IPS DF 4.7 (cell line): Measurements from ENCODE around the gene GAS6.

ENCODE experiments used
- DNase-seq: peaks from one replicate; pipeline ENCODE4 v3.0.0-alpha.2; 2013; ENCODE audit warnings: low spot score; ENCODE audit errors: extremely low read depth

Gene GAS6

DNA sequence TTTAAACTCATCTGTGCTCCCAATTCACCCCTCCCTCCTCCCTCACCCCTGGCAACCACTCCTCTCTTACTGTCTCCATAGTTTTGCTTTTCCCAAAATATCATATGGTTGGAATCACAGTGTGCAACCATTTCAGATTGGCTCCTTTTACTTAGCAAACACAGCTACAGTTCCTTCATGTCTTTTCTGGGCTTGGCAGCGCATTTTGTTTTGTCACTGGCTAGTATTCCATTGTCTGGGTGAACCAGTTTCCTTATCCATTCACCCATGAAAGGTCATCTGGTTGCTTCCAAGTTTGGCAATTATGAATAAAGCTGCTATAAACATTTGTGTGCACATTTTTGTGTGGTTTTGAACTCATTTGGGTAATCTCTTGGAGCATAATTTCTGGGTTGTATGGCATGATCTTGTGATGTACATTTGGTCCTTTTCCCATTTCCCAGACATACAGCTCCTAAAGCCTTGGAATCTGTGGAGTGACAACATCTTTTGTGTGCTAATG, 23.9 kb upstream of the GAS6 start:
- no peak for DNase-seq

DNA sequence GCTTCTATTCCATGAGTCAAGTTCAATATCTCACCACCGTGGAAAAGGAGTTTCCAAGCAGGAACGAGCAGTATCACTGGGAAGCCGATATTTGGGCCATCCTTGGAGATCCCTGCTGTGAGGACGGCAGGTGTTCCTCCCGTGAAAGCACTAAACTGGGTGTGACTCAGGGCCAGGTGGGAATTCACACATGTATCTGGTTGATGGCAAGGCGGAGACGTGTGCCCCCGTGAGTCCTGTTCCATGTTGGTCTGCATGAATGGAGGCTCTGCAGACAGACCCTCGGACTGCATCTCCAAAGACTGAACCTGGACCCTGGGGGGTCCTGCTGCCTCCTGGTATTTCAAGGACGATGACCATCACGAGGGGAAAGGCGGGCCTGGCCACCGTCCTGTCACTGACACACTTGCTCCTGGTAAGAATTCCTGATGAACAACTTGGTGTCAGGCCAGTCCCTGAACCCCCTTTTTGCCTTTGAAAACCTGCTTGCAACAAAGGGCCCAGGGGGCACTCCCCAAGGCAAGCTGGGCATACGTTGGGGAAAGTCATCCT, 22.8 kb upstream of the GAS6 start:
- no peak for DNase-seq

DNA sequence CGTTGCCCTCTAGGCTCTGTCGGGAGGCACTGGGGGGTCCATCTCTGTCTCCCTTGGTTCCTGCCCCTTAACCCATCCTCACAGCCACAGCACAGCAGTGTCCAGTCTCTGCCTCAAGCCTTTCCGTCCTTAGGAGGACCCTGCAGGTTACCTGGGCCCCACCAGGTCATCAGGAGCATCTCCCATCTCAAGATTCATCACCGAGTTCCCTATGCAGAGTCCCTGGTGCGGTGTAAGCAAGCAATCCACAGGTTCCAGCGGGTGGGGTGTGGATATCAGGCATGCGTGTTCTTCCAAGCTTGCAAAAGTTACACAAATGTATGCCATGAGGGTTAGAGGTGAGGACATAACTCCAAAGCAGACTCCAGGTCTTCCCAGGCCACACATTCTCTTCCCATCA, 20.9 kb upstream of the GAS6 start:
- no peak for DNase-seq

DNA sequence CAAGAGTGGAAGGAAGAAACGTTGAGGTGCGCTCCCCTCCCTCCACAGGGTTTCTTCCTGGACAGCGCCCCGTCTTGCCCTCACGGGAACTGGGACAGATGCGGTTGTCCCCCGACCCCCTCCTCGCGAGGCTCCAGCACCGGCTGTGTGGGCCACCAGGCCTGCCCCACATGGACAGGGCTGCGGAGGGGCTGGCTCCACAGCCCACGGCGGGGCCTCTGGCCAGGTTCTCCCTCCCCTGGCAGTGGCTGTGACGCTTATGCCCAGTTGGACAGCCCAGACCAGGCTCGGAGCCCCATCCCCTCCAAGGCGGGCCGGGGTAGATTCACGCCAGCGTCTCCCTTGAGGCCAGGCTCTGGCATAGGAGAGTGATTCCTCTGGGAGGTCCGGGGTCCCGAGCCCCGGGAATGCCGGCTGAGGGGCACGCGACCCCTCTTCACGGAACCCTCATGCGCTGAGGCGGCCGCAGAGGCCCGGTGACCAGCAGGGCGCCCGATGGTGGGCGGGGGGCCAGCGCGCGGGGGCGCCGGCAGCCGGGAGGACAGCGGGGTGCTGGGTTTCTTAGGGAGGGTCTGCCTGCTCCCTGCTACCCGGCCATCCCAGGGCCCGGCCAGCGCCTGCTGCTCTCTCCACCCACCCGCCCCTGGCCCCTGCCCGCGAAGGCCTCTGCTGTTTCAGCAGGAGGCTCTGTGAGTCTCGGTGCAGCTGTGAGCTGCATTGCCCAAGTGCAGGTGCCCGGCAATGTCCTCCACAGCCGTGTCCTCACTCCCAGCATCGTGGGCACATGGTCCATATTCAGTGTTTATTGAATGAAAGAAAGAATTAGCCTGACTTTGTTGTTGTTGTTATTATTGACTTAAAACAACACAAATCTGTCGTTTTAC, 20.3 kb upstream of the GAS6 start:
- no peak for DNase-seq

DNA sequence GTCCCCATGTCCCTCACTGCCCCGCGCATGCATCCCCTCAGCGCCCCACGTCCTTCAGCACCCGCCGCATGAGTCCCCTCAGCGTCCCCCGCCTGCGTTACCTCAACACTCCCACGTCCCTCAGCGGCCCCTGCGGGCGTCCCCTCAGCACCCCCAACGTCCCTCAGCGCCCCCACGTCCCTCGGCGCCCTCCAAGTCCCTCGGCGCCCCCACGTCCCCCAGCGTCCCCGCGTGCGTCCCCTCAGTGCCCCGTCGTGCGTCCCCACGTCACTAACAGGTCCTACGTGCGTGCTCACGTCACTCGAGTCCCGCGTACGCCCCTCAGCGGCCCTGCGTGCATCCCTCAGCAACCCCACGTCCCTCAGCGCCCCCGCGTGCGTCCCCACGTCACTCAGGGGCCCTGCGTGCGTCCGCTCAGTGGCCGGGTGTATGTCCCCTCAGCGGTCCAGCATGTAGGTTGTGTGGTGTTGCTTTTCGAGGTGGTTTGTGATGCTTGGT, 19.5 kb upstream of the GAS6 start:
- no peak for DNase-seq

DNA sequence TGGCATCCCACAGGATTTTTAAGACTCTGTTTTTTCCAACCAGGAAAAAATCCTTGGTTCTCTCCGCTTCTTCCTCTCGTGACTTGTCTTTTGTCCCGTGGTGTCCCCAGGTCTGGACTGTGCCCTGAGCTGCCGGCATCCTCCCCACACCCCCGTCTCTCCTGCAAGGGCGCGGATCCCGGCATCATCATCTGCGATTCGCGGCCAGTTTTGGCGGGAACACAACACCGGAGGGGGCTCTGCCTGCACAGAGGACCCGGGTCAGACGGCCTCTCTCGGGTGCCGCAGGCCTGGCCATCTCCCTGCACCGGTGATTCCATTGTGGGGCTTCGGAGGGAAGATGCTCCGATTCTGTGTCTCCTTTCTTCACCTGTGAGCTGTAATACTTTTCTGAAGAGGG, 18.8 kb upstream of the GAS6 start:
- DNase-seq, result no peak

DNA sequence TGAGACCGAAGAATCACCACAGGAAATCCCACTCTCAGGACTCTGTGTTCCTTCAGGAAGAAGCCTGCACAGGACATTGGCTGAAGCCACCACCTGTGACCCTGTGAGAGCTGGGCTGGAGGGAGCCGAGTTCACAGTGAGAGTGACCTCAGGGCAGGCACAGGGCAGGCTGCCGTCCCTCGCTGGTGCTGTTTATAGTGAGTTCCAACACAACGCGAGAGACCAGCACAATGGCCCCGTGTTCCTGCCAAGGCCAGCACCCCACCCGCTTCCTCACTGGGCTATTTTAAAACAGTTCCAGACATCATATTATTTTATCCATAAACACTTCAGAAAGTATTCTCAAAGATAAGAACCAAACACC, 18.4 kb upstream of the GAS6 start:
- no peak for DNase-seq

DNA sequence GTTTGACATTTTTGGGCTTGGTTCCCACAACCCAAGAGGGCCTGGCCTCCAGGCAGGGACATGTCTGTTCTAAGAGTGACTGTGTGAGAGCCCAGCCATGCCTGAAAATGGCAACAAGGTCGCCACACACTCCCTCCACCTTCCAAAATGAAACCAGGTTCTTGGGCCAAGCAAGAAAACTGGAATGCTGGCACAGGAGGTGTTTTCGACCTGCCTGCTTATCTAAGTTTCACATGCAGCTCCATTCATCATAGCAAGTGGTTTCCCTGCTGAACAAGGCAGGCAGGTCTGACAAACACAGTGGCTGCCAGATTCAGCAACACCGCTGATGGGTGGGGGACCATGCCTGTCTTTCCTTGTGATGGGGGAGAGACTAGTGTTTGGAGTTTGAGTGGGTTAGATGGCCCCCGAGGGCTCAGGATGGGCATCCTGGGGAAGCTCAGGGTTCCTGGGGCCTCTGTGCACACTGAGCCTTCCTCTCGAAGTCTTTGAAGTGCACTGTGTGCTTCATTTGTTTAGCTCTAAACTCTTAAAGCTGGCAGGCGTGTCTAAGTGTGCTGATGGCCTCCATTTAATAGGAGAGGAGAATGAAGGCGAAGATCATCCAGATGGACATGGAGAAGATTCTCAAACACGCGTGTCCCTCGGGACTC, 17.9 kb upstream of the GAS6 start:
- no peak for DNase-seq

DNA sequence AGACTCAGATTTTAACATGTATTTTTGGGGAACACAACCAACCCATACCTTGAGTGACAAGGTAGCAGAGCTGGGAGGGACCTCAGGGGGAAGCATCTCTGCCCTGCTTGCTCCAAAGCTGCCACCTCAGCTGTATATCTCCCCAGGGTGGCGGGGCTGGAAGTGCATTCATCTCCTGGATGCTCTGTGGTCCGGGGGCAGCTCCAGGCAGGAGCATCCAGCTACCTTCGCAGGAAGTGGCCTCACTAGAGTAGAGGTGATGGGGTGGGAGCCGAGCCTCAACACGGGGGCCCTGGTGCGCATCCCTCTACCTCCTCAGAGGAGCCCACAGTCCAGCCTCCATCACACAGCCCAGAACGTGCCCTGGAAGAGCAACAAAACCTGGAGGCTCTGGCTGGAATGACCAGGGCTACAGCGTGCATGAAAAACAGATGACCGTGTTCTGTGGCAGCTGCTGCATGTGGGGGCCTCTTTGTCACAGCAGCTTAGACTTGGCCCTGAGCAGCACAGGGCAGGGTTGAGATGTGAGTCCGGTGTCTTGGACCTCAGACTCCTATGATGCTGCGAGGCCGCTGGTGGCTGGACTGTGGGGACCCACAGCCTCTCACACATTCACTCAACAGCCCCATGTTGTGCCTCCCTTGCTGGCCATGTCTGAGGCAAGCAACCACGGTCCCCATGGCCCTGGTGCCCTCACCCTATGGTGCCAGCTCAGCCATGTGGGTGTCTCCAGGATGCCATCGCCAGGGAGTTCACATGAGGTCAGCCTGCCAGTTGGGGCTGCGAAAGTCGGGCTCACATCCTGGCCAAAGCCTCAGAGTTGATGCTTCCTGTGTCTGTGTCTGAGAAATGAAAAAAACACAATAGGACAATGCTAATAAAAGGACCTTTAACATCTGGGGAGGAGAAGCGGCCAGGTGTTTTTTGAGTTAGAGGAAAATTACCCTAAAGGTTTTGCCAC, 17.1 kb upstream of the GAS6 start:
- DNase-seq, result no peak

DNA sequence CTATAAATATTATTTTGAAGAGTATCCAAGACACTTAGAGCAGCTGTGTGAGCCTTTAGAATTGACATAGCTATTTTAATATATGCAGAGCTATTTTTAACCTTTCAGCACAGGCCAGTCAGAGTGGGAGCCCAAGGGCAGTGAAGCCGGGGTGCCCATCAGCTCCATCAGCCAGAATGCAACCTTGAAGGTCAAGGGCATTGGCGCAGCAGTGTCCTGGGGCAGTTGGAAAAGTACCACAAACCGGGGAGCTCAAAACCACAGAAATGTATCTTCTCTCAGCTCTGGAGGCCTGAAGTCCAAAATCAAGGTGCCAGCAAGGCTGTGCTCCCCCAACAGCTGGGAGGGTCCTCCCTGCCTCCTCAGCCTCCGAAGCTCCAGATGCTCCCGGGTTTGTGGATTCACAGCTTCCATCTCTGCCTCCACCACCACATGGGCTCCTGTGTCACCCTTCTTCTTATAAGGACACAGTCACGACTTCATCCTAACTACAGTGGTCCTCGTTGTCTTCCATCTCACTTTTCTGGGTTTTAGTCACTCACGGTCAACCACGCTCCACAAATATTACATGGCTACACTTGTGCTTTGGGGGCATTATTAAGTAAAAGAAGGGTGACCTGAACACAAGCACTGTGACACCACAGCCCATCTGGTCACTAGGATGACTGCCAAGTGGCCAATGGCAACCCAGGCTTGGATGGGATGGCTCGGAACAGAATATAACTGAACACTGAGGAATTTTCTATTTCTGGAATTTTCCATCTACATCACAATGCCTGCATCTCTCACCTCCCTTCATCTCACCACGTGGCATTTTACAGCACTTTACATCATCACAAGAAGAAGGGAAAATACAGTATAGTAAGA, 15.9 kb upstream of the GAS6 start:
- no peak for DNase-seq

DNA sequence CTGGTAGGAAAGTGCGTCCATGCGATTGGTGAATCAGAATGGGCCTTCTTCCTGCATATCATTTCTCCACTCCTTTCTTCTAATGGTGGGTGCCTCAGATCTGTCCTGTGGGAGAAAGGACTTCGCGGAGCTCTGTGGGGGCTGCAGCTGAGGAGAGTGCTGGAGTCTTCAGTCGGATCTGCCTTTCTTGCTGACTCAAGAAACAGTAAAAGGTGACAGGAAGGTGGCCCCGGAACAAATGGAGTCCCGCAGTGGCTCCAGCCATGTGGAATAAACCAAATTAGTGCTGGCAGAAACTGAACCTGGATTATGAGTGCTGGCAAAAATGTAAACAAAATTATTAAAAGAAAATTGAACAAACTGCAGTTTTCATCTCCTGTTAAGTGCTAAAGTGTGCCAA, 15.1 kb upstream of the GAS6 start:
- no peak for DNase-seq

DNA sequence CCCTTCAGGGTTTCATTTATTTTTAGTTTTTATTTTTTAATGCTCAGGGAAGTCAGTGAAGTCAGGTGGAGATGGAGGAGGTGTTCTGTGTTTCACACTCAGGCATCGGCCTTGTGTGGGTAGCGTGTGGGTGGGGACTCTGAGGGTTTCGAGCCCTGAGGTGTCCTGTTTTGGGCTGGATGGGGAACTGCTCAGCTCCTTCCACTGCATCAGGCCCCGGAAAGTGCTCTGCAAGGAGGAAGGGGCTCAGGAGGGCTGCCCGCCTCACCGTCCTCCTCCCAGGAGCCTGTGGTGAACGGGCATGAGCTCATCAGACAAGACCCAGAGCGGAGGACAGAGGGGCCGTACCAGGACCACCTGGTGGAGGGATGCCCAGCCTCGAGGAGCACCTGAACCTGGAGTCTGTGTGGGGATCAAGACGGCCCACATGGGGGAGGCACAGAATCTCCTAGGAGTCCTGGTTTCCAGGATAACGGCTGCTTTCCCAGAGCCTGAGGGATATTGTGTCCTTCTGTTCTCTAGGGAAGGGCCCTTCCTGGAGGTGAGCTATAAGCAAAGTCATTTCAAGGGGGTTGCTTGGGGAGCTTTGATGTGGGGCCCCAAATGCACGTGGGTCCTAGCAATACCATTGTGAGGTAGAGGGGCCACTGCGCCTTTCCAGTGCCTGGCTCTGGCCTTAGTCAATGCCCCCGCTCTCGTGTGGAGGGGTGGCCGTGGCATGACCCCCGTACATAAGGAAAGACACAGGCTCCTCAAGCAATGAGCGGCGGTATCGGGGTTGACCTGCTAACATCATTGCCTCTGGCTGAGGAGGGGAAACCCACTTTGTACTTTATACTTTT, 13.5 kb upstream of the GAS6 start:
- DNase-seq, result no peak

DNA sequence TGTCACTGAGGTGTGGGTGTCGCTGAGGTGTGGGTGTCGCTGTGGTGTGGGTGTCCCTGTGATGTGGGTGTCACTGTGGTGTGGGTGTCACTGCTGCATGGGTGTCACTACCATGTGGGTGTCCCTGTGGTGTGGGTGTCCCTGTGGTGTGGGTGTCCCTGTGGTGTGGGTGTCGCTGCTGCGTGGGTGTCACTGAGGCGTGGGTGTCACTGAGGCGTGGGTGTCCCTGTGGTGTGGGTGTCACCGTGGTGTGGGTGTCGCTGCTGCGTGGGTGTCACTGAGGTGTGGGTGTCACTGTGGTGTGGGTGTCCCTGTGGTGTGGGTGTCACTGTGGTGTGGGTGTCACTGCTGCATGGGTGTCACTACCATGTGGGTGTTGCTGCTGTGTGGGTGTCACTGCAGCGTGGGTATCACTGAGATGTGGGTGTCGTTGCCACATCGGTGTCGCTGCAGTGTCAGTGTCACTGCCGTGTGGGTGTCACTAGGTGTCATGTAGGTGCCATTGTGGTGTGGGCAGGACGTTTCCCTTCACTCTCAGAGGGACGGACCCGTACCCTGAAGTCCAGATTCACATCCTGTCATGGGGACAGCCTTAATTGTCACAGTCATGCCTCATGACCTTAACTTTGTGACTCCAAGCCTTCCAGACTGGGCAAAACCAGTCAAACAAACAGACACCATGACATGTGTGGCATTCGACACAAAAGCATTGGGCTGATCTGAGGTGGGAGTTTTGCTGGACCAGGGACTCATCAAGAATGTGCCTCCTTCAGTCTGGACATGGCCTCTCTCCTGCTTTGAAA, 12.7 kb upstream of the GAS6 start:
- DNase-seq, result no peak

DNA sequence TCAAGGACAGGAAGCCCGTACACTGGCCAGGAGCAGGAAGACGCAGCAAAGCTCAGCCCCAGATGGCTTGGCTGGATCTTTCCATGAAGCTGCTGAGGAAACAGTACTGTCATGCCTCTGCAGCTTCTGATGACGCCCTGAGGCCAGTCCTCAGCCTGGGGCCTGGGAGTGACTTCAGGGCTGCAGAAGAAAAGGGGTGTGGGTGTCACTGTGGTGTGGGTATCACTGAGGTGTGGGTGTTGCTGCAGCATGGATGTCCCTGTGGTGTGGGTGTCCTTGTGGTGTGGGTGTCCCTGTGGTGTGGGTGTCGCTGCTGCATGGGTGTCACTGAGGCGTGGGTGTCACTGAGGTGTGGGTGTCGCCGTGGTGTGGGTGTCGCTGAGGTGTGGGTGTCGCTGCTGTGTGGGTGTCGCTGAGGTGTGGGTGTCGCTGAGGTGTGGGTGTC, 12.0 kb upstream of the GAS6 start:
- DNase-seq, result no peak

DNA sequence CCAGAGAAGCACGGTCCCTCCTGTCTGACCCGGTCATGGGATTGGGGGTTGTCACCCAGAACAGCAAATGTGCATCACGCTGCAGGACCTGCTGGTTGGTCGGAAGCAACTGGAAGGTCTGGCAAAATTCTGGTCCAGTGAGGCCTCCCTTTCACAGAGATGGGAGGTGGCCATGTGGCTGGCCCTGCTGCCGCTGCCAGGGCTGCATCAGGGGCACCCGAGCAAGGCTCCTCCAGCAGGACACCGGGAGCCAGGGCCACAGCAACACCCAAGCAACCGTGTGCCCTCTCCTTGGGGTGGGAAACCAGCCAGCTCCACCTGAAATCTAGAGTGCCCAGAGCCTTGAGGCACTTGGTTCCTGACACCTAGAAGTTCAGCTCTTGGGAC, 11.5 kb upstream of the GAS6 start:
- no peak for DNase-seq

DNA sequence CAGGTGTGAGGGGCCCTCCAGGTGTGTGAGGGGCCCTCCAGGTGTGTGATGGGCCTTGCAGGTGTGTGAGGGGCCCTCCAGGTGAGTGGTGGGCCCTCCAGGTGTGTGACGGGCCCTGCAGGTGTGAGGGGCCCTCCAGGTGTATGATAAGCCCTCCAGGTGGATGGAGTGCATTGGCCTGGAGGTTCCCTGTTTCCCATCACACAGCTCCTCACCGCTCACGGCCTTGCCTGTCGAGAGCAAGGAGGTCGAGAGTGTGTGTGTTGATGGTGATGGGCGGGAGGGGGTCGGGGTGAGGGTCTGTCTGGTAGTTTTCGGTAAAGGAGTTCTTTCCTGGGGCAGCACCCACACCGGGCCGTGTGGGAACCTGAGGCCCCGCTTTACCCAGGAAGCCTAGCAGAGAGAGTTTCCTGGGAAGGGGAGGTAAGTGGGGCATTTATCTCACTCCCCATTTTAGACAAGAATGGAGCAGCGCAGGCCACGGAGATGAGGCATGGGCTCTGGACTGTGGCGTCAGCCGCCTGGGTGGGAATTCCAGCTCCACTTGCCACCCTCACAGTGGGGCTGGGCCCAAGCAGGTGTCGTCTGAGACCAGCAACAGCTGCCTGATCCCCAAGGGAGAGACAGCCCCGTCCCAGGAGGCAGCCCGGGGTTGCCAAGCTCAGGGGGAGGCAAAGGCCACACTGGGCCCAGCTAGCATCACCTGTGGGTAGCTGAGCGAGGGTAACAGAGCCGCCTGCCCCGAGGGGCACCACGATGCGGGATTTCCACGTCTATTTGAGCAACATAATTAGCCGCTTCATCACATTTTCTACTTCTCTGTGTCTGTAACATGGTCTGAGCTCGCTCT, 10.9 kb upstream of the GAS6 start:
- DNase-seq, result no peak

DNA sequence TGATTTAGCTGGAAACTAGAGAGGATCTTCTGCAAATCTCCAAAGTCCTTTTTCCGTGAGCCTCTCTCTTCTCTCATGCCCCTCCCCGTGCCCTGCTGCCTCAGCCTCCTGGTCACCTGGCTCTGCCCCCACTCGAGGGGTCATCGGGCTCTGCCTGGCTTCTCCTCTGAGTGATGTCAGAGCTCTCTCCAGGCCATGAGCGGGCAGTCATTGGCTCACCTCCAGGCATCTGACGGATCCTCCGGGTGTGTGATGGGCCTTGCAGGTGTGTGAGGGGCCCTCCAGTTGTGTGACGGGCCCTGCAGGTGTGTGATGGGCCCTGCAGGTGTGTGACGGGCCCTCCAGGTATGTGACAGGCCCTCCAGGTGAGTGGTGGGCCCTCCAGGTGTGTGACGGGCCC, 10.3 kb upstream of the GAS6 start:
- no peak for DNase-seq

DNA sequence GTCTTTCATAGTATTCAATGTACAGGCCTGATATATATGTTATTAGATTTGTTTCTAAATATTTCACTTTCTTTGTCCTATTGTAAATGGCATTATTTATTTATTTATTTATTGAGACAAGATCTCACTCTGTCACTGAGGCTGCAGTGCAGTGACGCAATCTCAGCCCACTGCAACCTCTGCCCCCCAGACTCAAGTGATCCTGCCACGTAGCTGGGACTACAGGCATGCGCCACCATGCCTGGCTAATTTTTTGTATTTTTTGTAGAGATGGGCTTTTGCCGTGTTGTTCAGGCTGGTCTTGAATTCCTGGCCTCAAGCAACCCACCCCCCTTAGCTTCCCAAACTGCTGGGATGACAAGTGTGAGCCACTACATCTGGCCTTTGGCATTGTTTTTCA, 5.4 kb upstream of the GAS6 start:
- DNase-seq, result no peak
